HEK293T (cell line): ENCODE data around the gene TMEM248.
"Not testable (repeated sequence)": the region's sequence is repeated elsewhere in the genome, so short reads cannot be mapped to it uniquely, and the experiment has no call there.

Experiments
- BHLHE40 ChIP-seq: fragments of 450-650 bp; IDR thresholded peaks from 2 replicates; pipeline ENCODE4 v1.6.1; 2016; ENCODE audit warnings: mild to moderate bottlenecking, moderate library complexity, borderline replicate concordance
- HDGF ChIP-seq: fragments of 450-650 bp; IDR thresholded peaks from 2 replicates; pipeline ENCODE4 v1.6.1; 2017; ENCODE audit warnings: antibody characterized with exemption, borderline replicate concordance
- L3MBTL2 ChIP-seq: fragments of 450-650 bp; conservative IDR thresholded peaks from 2 replicates; pipeline ENCODE4 v1.6.1; 2016; ENCODE audit warnings: mild to moderate bottlenecking
- SP1 ChIP-seq: fragments of 450-650 bp; IDR thresholded peaks from 2 replicates; pipeline ENCODE4 v1.6.1; 2017
- TARDBP ChIP-seq: fragments of 450-650 bp; IDR thresholded peaks from 2 replicates; pipeline ENCODE4 v1.6.1; 2016

GRCh38 chr7:67000601-67001258, 79.7 kb downstream of the TMEM248 start:
- TF ChIP-seq SP1, HDGF, L3MBTL2, TARDBP, BHLHE40: not testable (repeated sequence)
